ENCODE measurements around the gene GJC1. TPM values are rescaled to one million over a fixed set of nuclear protein-coding genes. Genes with fewer than 3 reads are reported as not detected.
"Not testable (repeated sequence)": the region's sequence is repeated elsewhere in the genome, so short reads cannot be mapped to it uniquely, and the experiment has no call there.

GJC1 gene
- total and polyA plus RNA-seq, 2 donors from 2014 or later = 1.8 to 6.5 TPM

DNA sequence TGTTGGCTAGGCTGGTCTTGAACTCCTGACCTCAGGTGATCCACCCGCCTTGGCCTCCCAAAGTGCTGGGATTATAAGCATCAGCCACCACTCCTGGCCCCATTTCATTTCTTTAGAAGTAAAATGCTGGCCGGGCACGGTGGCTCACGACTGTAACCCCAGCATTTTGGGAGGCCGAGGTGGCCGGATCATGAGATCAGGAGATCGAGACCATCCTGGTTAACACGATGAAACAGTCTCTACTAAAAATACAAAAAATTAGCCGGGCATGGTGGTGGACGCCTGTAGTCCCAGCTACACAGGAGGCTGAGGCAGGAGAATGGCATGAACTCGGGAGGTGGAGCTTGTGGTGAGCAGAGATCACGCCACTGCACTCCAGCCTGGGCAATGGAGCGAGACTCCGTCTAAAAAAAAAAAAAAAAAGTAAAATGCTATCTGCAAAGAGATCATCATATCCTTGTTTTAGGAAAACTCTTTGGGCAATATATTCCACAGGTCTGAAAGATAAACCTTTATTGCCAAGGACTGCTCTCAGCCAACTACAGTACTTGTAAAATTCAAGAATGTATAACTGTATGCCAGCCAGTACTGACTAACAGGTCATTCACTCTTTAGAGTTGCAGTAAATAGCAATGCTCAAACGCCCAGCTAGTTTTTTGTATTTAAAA is 3.8 kb downstream of the GJC1 start:
- H3K27me3 ChIP-seq (ENCODE audit: control insufficient read depth, insufficient read depth, low read length) = no peaks in the 10 kb centered on the region
- no peak overlapping the region for H3K27ac ChIP-seq (ENCODE audit: low read depth in 2 of 2, low read length in 2 of 2)
- no peak overlapping the region for H3K4me3 ChIP-seq (ENCODE audit: low read length in 3 of 3)
- intact Hi-C loops (cut with DNase I) = no loop called here
- DNase-seq (no peak), FAIRE-seq (no peak)
- no peak overlapping the region for H3K9ac ChIP-seq (ENCODE audit: low read length in 3 of 3)
- TF ChIP-seq, protein P1, sequence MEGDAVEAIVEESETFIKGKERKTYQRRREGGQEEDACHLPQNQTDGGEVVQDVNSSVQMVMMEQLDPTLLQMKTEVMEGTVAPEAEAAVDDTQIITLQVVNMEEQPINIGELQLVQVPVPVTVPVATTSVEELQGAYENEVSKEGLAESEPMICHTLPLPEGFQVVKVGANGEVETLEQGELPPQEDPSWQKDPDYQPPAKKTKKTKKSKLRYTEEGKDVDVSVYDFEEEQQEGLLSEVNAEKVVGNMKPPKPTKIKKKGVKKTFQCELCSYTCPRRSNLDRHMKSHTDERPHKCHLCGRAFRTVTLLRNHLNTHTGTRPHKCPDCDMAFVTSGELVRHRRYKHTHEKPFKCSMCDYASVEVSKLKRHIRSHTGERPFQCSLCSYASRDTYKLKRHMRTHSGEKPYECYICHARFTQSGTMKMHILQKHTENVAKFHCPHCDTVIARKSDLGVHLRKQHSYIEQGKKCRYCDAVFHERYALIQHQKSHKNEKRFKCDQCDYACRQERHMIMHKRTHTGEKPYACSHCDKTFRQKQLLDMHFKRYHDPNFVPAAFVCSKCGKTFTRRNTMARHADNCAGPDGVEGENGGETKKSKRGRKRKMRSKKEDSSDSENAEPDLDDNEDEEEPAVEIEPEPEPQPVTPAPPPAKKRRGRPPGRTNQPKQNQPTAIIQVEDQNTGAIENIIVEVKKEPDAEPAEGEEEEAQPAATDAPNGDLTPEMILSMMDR (IDR thresholded peaks at IDR 0.05; ENCODE audit: borderline replicate concordance, extremely low read depth, insufficient read depth) = no peak
- H3K36me3 ChIP-seq (ENCODE audit: control insufficient read depth in 2 of 3, insufficient read depth in 3 of 3, low read length in 3 of 3) = no peaks in the 10 kb centered on the region
- H3K9me3 ChIP-seq (ENCODE audit: control insufficient read depth in 2 of 3, insufficient read depth in 1 of 3, low read length in 3 of 3) = no peaks in the 10 kb centered on the region
- no peaks in the 10 kb centered on the region for H3K4me1 ChIP-seq (ENCODE audit: control insufficient read depth in 2 of 3, insufficient read depth in 2 of 3, low read depth in 1 of 3, low read length in 3 of 3)

DNA sequence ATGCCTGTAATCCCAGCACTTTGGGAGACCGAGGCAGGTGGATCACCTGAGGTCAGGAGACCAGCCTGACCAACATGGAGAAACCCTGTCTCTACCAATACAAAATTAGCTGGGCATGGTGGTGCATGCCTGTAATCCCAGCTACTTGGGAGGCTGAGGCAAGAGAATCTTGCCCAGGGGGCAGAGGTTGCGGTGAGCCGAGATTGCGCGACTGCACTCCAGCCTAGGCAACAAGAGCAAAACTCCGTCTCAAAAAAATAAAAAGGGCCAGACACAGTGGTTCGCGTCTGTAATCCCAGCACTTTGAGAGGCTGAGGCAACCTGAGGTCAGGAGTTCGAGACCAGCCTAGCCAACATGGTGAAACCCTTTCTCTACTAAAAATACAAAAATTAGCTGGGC is 4.9 kb downstream of the GJC1 start:
- H3K27me3 ChIP-seq (ENCODE audit: control insufficient read depth, insufficient read depth, low read length); H3K4me1 ChIP-seq (ENCODE audit: control insufficient read depth in 2 of 3, insufficient read depth in 2 of 3, low read depth in 1 of 3, low read length in 3 of 3); H3K9ac ChIP-seq (ENCODE audit: low read length in 3 of 3); H3K4me3 ChIP-seq (ENCODE audit: low read length in 3 of 3); H3K9me3 ChIP-seq (ENCODE audit: control insufficient read depth in 2 of 3, insufficient read depth in 1 of 3, low read length in 3 of 3); H3K36me3 ChIP-seq (ENCODE audit: control insufficient read depth in 2 of 3, insufficient read depth in 3 of 3, low read length in 3 of 3); FAIRE-seq; intact Hi-C loops (cut with DNase I); DNase-seq; H3K27ac ChIP-seq (ENCODE audit: low read depth in 2 of 2, low read length in 2 of 2): not testable (repeated sequence)

DNA sequence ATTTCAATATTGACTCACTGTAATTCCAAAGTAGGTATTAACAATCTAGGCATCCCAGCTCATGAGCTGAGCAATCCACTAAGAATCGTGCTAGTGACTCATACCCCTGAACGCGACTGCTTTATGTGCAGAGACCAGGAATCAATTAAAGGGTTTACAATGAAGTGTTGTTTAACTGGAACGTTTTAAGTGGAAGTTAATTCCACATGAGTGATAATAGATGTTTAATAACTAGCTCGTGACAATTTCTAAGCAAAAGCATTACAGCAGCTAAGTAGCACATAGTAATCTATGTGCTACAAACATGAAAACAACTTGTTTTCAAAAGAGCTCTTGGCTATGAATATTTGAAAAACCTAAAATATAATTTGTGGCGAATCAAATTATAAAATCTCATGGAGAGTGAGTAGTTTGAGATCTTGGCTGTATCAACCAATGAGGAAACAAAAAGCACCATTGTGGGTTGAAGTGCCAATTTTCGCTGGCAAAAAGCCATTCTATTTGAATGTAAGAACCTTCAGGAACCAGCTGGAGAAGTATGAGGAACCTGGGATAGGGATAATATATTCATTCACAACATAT is 9.4 kb downstream of the GJC1 start:
- no peak overlapping the region for H3K9ac ChIP-seq (ENCODE audit: low read length in 3 of 3)
- DNase-seq (peak in 2 of 5 donors; percentile 15 to 25), FAIRE-seq (no peak)
- H3K9me3 ChIP-seq (ENCODE audit: control insufficient read depth in 2 of 3, insufficient read depth in 1 of 3, low read length in 3 of 3) = no peaks in the 10 kb centered on the region
- no peaks in the 10 kb centered on the region for H3K4me1 ChIP-seq (ENCODE audit: control insufficient read depth in 2 of 3, insufficient read depth in 2 of 3, low read depth in 1 of 3, low read length in 3 of 3)
- intact Hi-C loops (cut with DNase I) = no loop called here
- H3K4me3 ChIP-seq (ENCODE audit: low read length in 3 of 3) = no peak overlapping the region
- H3K27me3 ChIP-seq (ENCODE audit: control insufficient read depth, insufficient read depth, low read length) = no peaks in the 10 kb centered on the region
- TF ChIP-seq, protein P1 (IDR thresholded peaks at IDR 0.05; ENCODE audit: borderline replicate concordance, extremely low read depth, insufficient read depth) = no peak
- H3K27ac ChIP-seq (ENCODE audit: low read depth in 2 of 2, low read length in 2 of 2) = no peak overlapping the region
- H3K36me3 ChIP-seq (ENCODE audit: control insufficient read depth in 2 of 3, insufficient read depth in 3 of 3, low read length in 3 of 3) = no peaks in the 10 kb centered on the region

DNA sequence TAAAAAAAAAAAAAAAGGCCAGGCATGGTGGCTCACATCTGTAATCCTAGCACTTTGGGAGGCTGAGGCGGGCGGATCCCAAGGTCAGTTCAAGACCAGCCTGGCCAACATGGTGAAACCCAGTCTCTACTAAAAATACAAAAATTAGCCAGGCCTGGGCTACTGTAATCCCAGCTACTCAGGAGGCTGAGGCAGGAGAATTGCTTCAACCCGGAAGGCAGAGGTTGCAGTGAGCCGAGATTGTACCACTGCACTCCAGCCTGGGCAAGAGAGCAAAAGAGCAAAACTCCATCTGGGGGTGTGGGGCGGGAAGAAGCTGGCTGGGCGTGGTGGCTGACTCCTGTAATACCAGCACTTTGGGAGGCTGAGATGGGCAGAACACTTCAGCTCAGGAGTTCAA is 11.6 kb downstream of the GJC1 start:
- H3K4me1 ChIP-seq (ENCODE audit: control insufficient read depth in 2 of 3, insufficient read depth in 2 of 3, low read depth in 1 of 3, low read length in 3 of 3); DNase-seq; H3K27me3 ChIP-seq (ENCODE audit: control insufficient read depth, insufficient read depth, low read length); H3K9ac ChIP-seq (ENCODE audit: low read length in 3 of 3); intact Hi-C loops (cut with DNase I); FAIRE-seq; H3K9me3 ChIP-seq (ENCODE audit: control insufficient read depth in 2 of 3, insufficient read depth in 1 of 3, low read length in 3 of 3); H3K36me3 ChIP-seq (ENCODE audit: control insufficient read depth in 2 of 3, insufficient read depth in 3 of 3, low read length in 3 of 3); H3K4me3 ChIP-seq (ENCODE audit: low read length in 3 of 3); H3K27ac ChIP-seq (ENCODE audit: low read depth in 2 of 2, low read length in 2 of 2): not testable (repeated sequence)
